ENCODE measurements around the gene RAVER2. TPM values are rescaled to one million over a fixed set of nuclear protein-coding genes. Genes with fewer than 3 reads are reported as not detected.

RAVER2 gene
- total RNA-seq, 1 experiment from 2014 or later, result 11.4 TPM

GRCh38 chr1:64829411-64830029 is 84.6 kb downstream of the RAVER2 start:
- no peak for DNase-seq (ENCODE audit: low read depth, low spot score)
- in situ Hi-C loops (cut with HindIII; ENCODE audit: low pct_unique_long_range_greater_than_20kb, low sequenced_read_pairs), result no loop called here

- no peak for DNase-seq (ENCODE audit: low read depth, low spot score)
- in situ Hi-C loops (cut with HindIII; ENCODE audit: low pct_unique_long_range_greater_than_20kb, low sequenced_read_pairs), result no loop called here
Observed at GRCh38 chr1:64830030-64830651, 85.3 kb downstream of the RAVER2 start.

GRCh38 chr1:64834734-64835133 is 89.9 kb downstream of the RAVER2 start:
- in situ Hi-C loops (cut with HindIII; ENCODE audit: low pct_unique_long_range_greater_than_20kb, low sequenced_read_pairs), result no loop called here

DNA sequence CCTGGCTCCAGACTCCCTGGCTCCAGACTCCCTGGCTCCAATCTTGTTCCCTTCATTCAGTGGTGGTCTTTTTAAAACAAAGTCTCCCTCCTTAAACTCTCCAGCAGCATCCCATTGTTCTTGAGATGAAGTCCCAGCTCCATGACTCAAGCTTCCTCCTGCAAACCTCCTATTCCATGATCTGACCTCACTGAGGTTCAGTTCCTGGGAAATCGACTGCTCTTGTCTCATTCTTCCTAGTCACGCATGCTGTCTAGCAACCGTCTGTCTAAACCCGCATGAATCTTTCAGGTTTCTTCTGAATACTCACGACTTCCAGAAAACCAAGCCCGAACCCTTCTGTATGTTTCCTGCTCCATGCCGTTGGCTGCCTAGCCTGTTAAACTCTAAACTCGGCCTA is 91.9 kb downstream of the RAVER2 start:
- no peak for DNase-seq (ENCODE audit: low read depth, low spot score)
- in situ Hi-C loops (cut with HindIII; ENCODE audit: low pct_unique_long_range_greater_than_20kb, low sequenced_read_pairs), result no loop called here

More at GRCh38 chr1:64834734-64835133, 89.9 kb downstream of the RAVER2 start:
- no peak for DNase-seq (ENCODE audit: low read depth, low spot score)

- in situ Hi-C loops (cut with HindIII; ENCODE audit: low pct_unique_long_range_greater_than_20kb, low sequenced_read_pairs), result no loop called here
- DNase-seq (ENCODE audit: low read depth, low spot score), result no peak
Observed at GRCh38 chr1:64838486-64838885, 93.6 kb downstream of the RAVER2 start.

DNA sequence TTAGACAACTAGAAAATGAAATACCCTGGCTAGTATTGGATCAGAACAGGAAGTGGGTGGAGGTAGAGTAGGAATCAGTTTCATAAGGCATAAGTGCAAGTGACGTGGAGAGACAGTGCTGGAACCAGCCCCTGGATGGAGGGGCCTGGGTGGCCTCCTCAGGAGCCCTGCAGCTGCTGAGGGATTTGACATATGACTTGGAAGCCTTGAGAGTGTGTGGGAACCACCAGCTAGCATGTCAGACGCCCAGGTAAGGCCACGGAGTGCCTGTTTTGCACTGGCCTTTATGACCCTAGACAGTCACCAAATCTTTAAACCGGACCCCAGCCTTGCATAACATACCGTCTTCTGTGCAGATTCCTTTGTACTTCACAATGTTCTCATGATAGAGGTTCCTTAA is 94.4 kb downstream of the RAVER2 start:
- no peak for DNase-seq (ENCODE audit: low read depth, low spot score)
- in situ Hi-C loops (cut with HindIII; ENCODE audit: low pct_unique_long_range_greater_than_20kb, low sequenced_read_pairs), result no loop called here

DNA sequence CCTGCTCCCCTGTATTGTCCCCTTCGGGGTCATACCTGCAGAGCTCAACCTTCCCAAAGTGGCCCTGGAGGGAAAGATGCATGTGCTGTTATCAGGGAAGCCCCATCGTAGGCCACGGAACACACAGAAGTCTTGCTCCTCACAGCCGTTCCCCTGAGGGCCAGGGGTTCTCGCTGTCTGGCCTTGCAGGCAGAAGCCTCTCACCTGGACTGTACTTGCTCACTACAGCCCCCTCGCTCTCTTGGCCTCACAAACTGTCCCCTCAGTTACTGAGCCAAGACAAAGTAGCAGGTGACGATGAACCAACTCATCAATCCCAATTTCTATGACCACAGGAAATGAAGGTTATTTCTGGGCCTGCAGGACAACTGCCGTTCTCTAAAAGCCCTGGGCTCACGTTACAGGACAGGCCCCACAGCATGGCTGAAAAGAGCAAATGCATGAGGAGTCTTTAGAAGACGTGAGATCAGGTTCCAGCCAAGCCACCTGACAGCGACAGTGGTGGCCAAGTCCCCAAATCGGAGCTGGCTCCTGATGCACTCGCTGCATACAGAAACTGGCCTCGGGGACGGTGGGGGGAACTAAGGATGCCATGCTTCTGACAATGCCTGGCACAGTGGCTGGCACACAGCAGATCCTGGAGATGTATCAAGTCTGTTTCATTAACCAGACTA is 95.0 kb downstream of the RAVER2 start:
- in situ Hi-C loops (cut with HindIII; ENCODE audit: low pct_unique_long_range_greater_than_20kb, low sequenced_read_pairs), result no loop called here
- no peak for DNase-seq (ENCODE audit: low read depth, low spot score)

DNA sequence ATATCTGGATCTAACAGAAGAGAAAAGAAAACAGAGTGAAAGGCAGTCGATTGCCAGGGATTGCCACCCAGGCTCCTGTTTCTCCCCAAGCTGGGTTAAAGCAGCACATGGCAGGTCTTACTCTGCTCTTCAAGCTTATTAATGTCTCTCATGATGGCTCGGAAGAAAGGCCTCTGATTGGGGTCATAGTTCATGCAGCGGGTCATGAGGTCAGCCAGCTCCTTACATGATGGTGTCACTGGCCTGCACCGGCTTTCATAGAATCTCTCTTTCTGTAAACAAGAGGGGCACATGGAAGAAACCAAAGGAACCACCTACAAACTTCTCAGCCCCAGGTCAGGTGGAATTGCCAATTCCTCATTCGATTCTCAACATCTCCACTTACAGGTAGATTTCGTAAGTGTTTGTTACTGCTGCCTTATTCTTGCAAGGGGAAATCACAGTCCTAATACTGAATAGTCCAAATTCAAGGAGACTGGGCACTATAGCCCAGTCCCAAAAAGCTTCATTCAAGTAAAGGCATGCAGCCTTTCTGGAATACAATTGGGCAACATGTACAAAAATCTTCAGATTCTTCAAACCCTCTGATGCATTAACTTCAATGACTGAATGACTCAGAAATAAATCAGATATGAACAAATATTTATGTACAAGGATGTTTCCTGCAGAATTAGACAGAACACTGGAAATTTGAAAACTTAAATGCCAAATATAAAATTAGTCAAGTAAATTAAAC is 96.6 kb downstream of the RAVER2 start:
- DNase-seq (ENCODE audit: low read depth, low spot score), result no peak
- in situ Hi-C loops (cut with HindIII; ENCODE audit: low pct_unique_long_range_greater_than_20kb, low sequenced_read_pairs), result no loop called here

- in situ Hi-C loops (cut with HindIII; ENCODE audit: low pct_unique_long_range_greater_than_20kb, low sequenced_read_pairs), result no loop called here
- DNase-seq (ENCODE audit: low read depth, low spot score), result no peak
Observed at GRCh38 chr1:64842224-64842623, 97.3 kb downstream of the RAVER2 start.

GRCh38 chr1:64843675-64844074 is 98.8 kb downstream of the RAVER2 start:
- no peak for DNase-seq (ENCODE audit: low read depth, low spot score)
- in situ Hi-C loops (cut with HindIII; ENCODE audit: low pct_unique_long_range_greater_than_20kb, low sequenced_read_pairs), result no loop called here

GRCh38 chr1:64844175-64844574 is 99.3 kb downstream of the RAVER2 start:
- in situ Hi-C loops (cut with HindIII; ENCODE audit: low pct_unique_long_range_greater_than_20kb, low sequenced_read_pairs), result no loop called here
- DNase-seq (ENCODE audit: low read depth, low spot score), result no peak

- no peak for DNase-seq (ENCODE audit: low read depth, low spot score)
- in situ Hi-C loops (cut with HindIII; ENCODE audit: low pct_unique_long_range_greater_than_20kb, low sequenced_read_pairs), result no loop called here
Observed at GRCh38 chr1:64844609-64845008, 99.7 kb downstream of the RAVER2 start.

DNA sequence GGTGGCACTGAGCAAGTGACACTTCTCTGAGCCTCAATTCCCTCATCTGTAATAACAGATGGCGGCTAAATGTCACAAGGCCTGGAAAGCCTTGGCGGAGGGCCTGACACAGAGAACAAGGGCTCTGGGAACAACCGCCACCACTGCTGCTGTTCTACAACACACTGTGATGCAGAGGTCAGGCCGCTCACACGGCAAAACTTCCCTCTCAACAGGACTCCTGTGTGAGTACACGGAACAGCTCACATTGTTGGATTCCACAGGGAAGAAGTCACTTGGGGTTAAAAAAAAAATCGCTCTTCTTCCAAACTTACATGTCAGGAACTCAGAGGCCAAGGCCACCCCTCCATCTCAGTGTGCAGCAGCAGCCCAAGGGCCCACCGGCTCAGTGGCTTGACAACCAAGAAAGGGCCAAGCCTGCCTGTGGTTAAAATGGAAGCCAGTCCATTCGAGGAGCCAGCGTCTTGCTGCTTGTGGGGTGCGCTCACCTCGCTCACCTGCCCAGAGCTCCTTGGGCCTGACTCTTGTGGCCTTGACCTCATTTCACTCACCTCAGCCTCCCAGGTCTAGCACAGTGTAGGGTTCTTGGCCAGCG is 101.1 kb downstream of the RAVER2 start:
- in situ Hi-C loops (cut with HindIII; ENCODE audit: low pct_unique_long_range_greater_than_20kb, low sequenced_read_pairs), result no loop called here

GRCh38 chr1:64846573-64847430 is 101.9 kb downstream of the RAVER2 start:
- in situ Hi-C loops (cut with HindIII; ENCODE audit: low pct_unique_long_range_greater_than_20kb, low sequenced_read_pairs), result no loop called here
- DNase-seq (ENCODE audit: low read depth, low spot score), result no peak

More for the DNA sequence above, 101.1 kb downstream of the RAVER2 start:
- DNase-seq (ENCODE audit: low read depth, low spot score), result no peak

DNA sequence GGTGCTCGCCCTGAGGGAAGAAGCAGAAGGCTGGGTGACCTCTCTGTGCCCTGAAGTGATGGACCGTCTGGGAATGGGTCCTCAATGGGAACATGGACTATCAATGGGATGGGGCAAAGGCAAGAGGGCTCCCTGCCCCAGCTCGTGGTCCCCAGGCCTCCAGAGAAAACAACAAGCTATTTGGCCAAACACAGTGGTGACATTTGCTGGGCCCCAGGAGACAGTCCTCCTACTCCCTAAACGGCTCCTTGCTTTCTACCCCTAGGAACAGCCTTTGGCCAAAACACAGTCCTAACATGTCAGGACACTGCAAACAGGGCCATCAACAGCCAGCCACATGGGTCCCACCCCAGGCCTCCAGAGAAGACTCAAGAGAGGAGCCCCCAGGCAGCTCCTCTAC is 102.8 kb downstream of the RAVER2 start:
- DNase-seq (ENCODE audit: low read depth, low spot score), result no peak
- in situ Hi-C loops (cut with HindIII; ENCODE audit: low pct_unique_long_range_greater_than_20kb, low sequenced_read_pairs), result no loop called here

DNA sequence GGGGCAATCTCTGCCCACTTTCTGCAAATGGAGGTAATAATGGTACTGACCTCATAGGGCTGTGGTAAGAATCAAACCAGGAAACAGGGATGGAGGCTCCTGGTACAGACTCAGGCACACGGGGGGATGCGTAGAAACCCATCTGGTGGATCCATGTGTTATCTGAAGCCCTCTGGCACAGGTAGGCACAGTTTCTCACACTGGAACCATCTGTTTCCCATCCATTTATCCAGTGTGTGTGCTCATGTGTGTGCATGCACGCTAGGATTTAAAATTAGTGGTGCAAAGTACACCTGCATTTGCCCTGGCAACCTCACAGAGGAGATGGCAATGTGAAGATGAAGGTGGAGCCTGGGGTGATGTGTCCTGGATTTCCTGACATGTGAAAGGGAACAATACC is 103.3 kb downstream of the RAVER2 start:
- DNase-seq (ENCODE audit: low read depth, low spot score), result no peak
- in situ Hi-C loops (cut with HindIII; ENCODE audit: low pct_unique_long_range_greater_than_20kb, low sequenced_read_pairs), result no loop called here

GRCh38 chr1:64848803-64849202 is 103.9 kb downstream of the RAVER2 start:
- in situ Hi-C loops (cut with HindIII; ENCODE audit: low pct_unique_long_range_greater_than_20kb, low sequenced_read_pairs), result no loop called here
- DNase-seq (ENCODE audit: low read depth, low spot score), result no peak
